ENCODE results near the gene CLPTM1L.
A peak's percentile ranks its signal among the peaks of the same experiment; 100 is the strongest.
"Not testable (repeated sequence)": the region's sequence is repeated elsewhere in the genome, so short reads cannot be mapped to it uniquely, and the experiment has no call there.

Gene CLPTM1L

GRCh38 chr5:1275397-1276391 is 69.2 kb downstream of the CLPTM1L start:
- DNase-seq (ENCODE audit: low read depth), result not testable (repeated sequence)

GRCh38 chr5:1274471-1274870 is 70.4 kb downstream of the CLPTM1L start:
- no peak for DNase-seq (ENCODE audit: low read depth)

GRCh38 chr5:1273745-1274144 is 71.2 kb downstream of the CLPTM1L start:
- DNase-seq (ENCODE audit: low read depth), result no peak

- no peak for DNase-seq (ENCODE audit: low read depth)
These were observed 72.7 kb downstream of the CLPTM1L start for GRCh38 chr5:1272201-1272600.

- no peak for DNase-seq (ENCODE audit: low read depth)
These were observed 73.7 kb downstream of the CLPTM1L start for GRCh38 chr5:1270933-1271914.

GRCh38 chr5:1270426-1270825 is 74.5 kb downstream of the CLPTM1L start:
- no peak for DNase-seq (ENCODE audit: low read depth)

GRCh38 chr5:1268666-1269065 is 76.2 kb downstream of the CLPTM1L start:
- peak; percentile 14 for DNase-seq (ENCODE audit: low read depth)

GRCh38 chr5:1268056-1268455 is 76.8 kb downstream of the CLPTM1L start:
- no peak for DNase-seq (ENCODE audit: low read depth)

Data from T-helper 22 cell (primary cell).